ENCODE data around the gene HJURP.
"Not testable (repeated sequence)": the region's sequence is repeated elsewhere in the genome, so short reads cannot be mapped to it uniquely, and the experiment has no call there.

Gene HJURP, protein sequence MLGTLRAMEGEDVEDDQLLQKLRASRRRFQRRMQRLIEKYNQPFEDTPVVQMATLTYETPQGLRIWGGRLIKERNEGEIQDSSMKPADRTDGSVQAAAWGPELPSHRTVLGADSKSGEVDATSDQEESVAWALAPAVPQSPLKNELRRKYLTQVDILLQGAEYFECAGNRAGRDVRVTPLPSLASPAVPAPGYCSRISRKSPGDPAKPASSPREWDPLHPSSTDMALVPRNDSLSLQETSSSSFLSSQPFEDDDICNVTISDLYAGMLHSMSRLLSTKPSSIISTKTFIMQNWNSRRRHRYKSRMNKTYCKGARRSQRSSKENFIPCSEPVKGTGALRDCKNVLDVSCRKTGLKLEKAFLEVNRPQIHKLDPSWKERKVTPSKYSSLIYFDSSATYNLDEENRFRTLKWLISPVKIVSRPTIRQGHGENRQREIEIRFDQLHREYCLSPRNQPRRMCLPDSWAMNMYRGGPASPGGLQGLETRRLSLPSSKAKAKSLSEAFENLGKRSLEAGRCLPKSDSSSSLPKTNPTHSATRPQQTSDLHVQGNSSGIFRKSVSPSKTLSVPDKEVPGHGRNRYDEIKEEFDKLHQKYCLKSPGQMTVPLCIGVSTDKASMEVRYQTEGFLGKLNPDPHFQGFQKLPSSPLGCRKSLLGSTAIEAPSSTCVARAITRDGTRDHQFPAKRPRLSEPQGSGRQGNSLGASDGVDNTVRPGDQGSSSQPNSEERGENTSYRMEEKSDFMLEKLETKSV

GRCh38 chr2:233854241-233854981 lies at the start of gene HJURP:
Gene HJURP, minus strand, starts transcription at chr2:233854535. Its CDS starts 35 bp downstream, at chr2:233854500.
- FAIRE-seq = no peak

DNA sequence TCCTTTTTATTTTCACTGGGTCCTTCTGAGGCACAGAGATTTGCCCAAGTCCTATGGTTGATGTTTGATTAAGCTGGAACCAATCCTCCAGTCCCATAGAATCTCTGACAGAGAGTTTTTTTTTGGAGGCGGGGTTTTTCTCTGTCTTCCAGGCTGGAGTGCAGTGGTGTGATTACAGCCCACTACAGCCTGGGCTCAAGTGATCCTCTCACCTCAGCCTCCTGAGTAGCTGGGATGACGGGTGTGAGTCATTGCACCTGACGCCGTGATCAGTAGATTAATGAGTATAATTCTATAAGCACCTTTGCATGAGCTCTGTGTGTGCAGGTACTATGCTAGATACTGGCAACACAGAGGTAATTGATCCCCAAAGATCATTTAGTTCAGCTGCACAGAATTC lies 47.5 kb upstream of the HJURP start:
- no peak for FAIRE-seq

DNA sequence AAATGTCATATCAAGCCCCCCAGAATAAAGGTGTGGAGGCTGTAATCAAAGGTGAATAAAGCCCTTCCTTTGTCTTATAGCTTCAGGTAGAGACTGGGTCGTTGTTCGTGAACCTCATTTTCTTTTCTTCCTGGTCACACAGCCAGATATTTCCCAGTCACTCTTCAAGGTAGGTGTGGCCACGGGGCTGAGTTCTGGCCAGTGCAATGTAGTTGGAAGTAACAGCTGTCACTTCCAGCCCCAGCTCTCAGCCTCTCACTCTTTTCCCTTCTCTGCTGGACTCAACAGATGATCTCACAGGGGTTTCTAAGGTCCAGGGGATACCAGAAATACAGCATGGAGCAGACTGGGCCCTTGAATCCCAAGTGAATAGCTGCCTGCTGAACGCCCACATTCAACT lies 47.0 kb upstream of the HJURP start:
- no peak for FAIRE-seq

GRCh38 chr2:233896253-233896652 lies 41.9 kb upstream of the HJURP start:
- FAIRE-seq = not testable (repeated sequence)

- no peak for FAIRE-seq
These were observed 38.5 kb upstream of the HJURP start for GRCh38 chr2:233892793-233893192.

- no peak for FAIRE-seq
These were observed 28.0 kb upstream of the HJURP start for GRCh38 chr2:233882353-233882752.

DNA sequence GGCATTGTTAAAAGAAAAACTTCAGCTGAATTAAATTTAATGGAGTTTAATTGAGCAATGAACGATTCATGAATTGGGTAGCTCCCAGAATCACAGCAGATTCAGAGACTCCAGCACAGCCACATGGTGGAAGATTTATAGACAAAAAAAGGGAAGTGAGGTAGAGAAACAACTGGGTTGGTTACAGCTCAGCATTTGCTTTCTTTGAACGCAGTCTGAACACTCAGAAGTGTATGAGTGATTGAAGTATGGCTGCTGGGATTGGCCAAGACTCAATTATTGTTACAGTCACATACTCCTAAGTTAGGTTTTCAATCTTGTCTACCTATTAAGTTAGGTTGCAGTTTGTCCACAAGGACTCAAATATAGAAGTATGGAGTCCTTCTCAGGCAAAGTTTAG lies 17.8 kb upstream of the HJURP start:
- FAIRE-seq = not testable (repeated sequence)

DNA sequence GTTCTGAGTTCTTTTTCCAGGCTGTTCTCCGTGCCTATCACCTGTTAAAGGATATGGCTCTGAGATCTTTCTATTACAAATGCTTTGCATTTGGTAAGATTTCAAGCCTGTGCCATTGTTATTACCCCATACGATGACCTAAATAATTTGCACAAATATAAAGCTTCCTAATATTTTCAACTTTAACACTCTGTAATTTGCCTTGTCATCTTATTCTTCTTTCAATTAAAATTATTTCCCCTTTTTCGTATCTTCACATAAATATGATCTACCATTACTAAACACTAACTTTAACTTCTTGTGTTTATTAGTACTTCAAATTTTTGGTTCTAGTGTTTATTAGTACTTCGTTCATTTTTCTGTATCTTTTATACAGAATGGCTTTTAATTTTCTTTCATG lies 17.1 kb upstream of the HJURP start:
- no peak for FAIRE-seq

DNA sequence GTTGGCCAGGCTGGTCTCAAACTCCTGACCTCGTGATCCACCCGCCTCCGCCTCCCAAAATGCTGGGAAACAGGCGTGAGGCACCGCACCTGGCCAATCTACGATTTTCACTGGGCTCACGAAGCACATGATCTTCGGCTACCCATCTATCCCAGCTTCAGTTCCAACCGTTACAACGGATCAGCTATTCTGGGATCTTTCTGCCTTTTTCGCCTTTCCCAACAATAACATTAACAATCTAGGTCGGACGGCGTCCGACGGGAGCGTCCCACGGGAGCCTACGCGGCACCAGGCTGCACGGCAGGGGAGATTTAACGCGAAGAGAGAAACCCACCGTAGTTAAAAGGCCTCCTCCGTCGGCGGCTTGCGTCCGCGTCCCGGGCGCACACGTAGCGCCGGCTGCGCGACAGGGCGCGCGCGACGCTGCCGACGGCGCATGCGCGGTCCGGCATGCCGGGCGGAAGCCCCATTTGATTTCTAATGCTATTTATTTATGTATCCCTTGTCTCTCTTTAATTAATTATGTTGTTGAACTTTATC lies 13.7 kb upstream of the HJURP start, which contains the start of gene MSL3B:
MSL3B (minus strand) TSS at position 394 of the 540 bp plus-strand sequence.
- no peak for FAIRE-seq

DNA sequence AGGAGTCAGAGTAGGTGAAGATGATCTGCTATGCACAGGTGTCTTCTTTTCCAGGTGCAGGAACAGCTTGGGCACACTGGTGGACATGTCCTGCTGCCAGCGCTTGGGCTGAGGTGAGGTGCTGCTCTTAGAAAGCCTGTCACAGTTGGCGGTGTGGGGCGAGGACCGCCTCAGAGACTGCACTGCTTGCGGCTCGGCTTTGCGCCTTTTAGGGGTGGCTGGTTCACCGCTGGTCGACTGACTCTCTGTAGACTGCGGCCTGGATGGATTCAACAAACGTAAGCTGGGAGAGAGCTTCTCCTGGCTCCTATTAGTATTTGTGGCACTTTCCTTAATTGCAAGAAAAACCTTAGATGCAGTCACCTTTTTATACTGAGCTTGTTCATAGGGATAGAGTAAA lies 12.1 kb upstream of the HJURP start:
- no peak for FAIRE-seq

GRCh38 chr2:233865838-233866237 lies 11.5 kb upstream of the HJURP start:
- no peak for FAIRE-seq

- no peak for FAIRE-seq
These were observed 8.0 kb upstream of the HJURP start for GRCh38 chr2:233862261-233862768.

DNA sequence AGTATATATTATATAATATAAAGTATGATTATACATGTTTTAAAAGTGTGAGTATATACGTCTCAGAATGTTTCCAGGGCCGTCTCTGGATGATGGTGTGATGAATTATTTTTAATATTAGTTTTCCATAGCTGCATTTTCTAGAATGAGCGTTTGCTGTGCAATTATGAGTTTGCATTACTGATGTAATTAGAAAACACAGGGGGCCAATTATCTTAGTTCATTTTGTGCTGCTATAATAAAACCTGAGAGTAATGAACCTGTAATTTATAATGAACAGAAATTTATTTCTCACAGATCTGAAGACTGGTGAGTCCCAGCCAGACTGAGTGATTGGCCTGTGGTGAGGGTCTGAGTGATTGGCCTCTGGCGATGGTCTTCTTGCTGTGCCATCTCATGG lies 4.0 kb upstream of the HJURP start:
- no peak for FAIRE-seq

DNA sequence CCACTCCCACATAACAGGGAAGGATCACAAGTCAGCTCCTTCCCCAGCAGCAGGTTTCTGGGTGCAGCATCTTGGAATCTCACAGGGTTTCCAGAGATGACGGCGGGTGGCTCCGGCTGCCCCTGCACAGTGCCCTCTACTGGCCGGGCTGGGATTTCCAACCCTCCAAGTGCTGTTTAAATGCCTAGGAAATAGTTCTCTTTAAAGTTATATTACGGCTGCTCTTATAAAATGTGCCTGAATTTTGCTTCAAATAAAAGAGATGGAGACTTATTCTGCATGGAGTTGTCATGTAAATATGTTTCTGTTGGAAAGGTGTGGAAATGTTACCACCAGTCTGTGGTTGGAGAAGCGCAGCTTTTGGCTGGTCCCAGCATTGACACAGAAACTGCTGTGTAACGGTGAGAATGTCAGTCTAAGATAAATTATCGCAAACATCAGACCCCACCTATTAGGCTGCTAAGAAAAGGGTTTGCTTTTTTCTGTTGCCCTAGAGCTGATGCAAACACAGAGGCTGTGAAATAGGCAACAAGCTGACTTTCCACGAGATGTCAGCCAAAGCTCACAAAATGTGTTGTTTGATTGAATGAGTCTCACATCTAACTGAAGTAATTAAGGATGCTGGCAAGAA lies 3.3 kb upstream of the HJURP start:
- FAIRE-seq = no peak

DNA sequence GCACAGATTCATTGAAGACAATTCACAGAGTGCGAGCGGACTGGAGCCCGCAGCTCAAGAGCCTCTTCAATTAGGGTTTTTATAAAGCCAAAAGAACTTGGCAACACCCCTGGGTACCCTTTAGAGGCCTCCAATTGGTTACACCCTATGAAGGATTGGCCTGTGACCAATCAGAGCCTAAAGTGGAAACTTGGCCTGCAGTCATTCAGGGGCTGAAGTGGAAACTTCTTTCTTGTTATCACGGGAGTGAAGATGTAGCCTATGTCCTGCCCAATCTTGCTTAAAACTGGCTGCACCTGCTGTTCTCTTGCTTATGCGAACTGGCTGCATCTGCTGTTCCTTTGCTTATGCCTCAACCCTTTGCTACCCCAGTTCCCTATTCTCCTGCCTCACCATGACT lies 1.8 kb upstream of the HJURP start:
- FAIRE-seq = no peak

DNA sequence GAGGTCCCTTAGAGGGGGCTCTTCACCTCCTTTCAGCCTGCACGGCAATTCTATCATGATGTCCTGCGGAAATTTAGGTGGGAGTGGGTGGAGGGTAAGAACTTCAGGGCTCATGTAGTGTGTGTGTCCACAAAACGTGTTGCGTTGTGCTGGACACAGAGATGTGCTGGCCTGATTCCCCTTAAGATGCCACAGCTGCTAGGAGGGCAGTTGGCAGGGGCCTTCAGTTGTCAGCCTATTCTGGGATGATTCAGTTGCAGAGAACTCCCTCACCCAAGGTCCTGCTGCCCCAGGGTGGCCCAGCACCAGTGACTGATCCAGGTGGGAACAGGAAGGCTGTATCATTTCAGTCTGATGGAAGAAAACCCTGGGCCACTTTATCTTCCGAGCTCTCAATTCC lies 1.0 kb upstream of the HJURP start:
- FAIRE-seq = no peak

GRCh38 chr2:233853883-233854240 lies 473 bp downstream of the HJURP start:
- FAIRE-seq = no peak

DNA sequence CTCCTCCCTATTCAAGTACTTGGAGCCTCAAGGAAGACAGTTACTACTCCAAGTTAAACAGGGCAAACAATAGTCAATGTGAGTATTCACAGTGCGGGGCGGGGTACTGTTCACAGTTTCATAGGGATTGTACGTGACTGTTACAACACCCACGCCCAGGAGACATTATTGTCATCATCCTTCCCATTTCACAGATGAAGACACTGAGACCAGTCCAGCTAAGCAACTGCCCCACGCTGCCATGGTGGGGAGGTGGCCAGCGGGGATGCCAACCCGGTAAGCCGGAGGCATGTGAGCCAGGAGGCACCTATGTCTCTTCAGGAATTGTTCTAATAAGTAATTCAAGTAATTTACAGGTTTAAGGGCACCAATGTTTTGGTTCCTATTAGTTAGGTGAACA lies 982 bp downstream of the HJURP start:
- no peak for FAIRE-seq

GRCh38 chr2:233852056-233852455 lies 2.3 kb downstream of the HJURP start:
- no peak for FAIRE-seq

- FAIRE-seq = no peak
These were observed 3.2 kb downstream of the HJURP start for GRCh38 chr2:233851169-233851568.

GRCh38 chr2:233850745-233851144 lies 3.6 kb downstream of the HJURP start:
- no peak for FAIRE-seq

DNA sequence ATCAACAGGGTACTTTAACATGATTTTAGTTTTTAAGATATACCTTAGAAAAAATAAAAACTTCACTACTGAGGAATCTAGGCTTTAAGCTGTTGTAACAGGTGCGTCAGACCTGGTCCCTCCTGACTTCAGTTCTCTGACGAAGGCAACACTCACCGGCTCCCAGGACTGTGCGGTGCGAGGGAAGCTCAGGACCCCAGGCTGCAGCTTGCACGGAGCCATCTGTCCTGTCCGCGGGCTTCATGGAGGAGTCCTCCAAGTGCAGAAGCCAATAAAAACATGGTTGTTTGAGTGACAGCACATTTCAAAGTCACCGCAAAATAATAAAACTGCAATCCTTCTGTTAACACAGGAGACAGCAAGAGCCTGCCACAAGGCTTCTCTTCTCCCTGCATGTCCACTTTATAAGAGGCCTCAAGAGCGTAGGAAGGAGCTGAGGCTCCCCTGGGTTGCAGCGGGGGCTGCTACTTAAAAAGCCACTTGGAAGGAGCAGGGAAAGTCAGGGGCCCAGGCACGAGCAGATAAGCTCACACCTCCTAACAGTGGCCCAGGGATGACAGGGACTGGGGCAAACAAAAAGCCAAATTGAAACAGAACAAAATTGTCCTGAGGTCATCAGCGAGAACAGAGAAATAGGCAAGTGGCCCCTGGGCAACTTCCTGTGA lies 4.6 kb downstream of the HJURP start:
- FAIRE-seq = no peak

All from colon (tissue), 2 donors.